SK-N-SH treated with all-trans-retinoic acid at 6 μM for 48 hours (cell line): ENCODE measurements around the gene PBX1.

Experiments used
- ATAC-seq: fragments of 200-7000 bp; cut with Tn5 transposase; 3 replicates; pipeline ENCODE4 v1.9.1; 2020; ENCODE audit warnings: mild to moderate bottlenecking, moderate library complexity
- ARNTL ChIP-seq: fragments of 450-650 bp; formaldehyde crosslinking; IDR thresholded peaks from 2 replicates; pipeline ENCODE4 v1.5.0; 2020; ENCODE audit warnings: low read depth, mild to moderate bottlenecking, moderate library complexity, borderline replicate concordance
- BACH2 ChIP-seq: fragments of 250-450 bp; sonication (Bioruptor Pico); IDR thresholded peaks from 2 replicates; pipeline ENCODE4 v1.9.0; 2021; ENCODE audit warnings: mild to moderate bottlenecking, borderline replicate concordance
- CSDC2 ChIP-seq: fragments of 250-450 bp; sonication (Bioruptor Pico); IDR thresholded peaks from 2 replicates; pipeline ENCODE4 v1.5.0; 2020; ENCODE audit warnings: mild to moderate bottlenecking, moderate library complexity
- ESRRG ChIP-seq: fragments of 250-450 bp; sonication (Bioruptor Pico); IDR thresholded peaks from 2 replicates; pipeline ENCODE4 v1.6.1; 2021; ENCODE audit warnings: mild to moderate bottlenecking
- GLIS3 ChIP-seq: fragments of 250-450 bp; sonication (Bioruptor Pico); IDR thresholded peaks from 2 replicates; pipeline ENCODE4 v1.5.0; 2020; ENCODE audit warnings: mild to moderate bottlenecking, moderate library complexity
- ISL1 ChIP-seq: fragments of 250-450 bp; sonication (Bioruptor Pico); IDR thresholded peaks from 2 replicates; pipeline ENCODE4 v2.1.2; 2022; ENCODE audit warnings: mild to moderate bottlenecking, moderate library complexity
- OSR1 ChIP-seq: fragments of 250-450 bp; sonication (Bioruptor Pico); IDR thresholded peaks from 2 replicates; pipeline ENCODE4 v1.8.0; 2022; ENCODE audit warnings: moderate library complexity, mild to moderate bottlenecking, inconsistent platforms
- PPARA ChIP-seq: fragments of 250-450 bp; sonication (Bioruptor Pico); IDR thresholded peaks from 2 replicates; pipeline ENCODE4 v1.5.0; 2020; ENCODE audit warnings: mild to moderate bottlenecking, borderline replicate concordance
- RARB ChIP-seq: fragments of 250-450 bp; sonication (Bioruptor Pico); IDR thresholded peaks from 2 replicates; pipeline ENCODE4 v1.8.0; 2021; ENCODE audit warnings: mild to moderate bottlenecking, moderate library complexity
- SNAI2 ChIP-seq: fragments of 250-450 bp; sonication (Bioruptor Pico); IDR thresholded peaks from 2 replicates; pipeline ENCODE4 v1.5.0; 2020; ENCODE audit warnings: mild to moderate bottlenecking, moderate library complexity
- TCF4 ChIP-seq: fragments of 250-450 bp; sonication (Bioruptor Pico); IDR thresholded peaks from 2 replicates; pipeline ENCODE4 v1.8.0; 2021; ENCODE audit warnings: mild to moderate bottlenecking, moderate library complexity, borderline replicate concordance
- TOX ChIP-seq: fragments of 250-450 bp; sonication (Bioruptor Pico); IDR thresholded peaks from 2 replicates; pipeline ENCODE4 v1.8.0; 2021; ENCODE audit warnings: mild to moderate bottlenecking, moderate library complexity, borderline replicate concordance
- ZC3H10 ChIP-seq: fragments of 250-450 bp; sonication (Bioruptor Pico); IDR thresholded peaks from 2 replicates; pipeline ENCODE4 v1.5.1; 2021; ENCODE audit warnings: mild to moderate bottlenecking, moderate library complexity
- ZFP3 ChIP-seq: fragments of 250-450 bp; sonication (Bioruptor Pico); IDR thresholded peaks from 2 replicates; pipeline ENCODE4 v1.5.0; 2020; ENCODE audit warnings: mild to moderate bottlenecking, moderate library complexity
- ZFP30 ChIP-seq: fragments of 450-650 bp; formaldehyde crosslinking; IDR thresholded peaks from 2 replicates; pipeline ENCODE4 v1.5.0; 2022; ENCODE audit warnings: mild to moderate bottlenecking, moderate library complexity
- ZNF565 ChIP-seq: fragments of 450-650 bp; formaldehyde crosslinking; conservative IDR thresholded peaks from 2 replicates; pipeline ENCODE4 v1.5.0; 2020; ENCODE audit warnings: low read depth, mild to moderate bottlenecking, moderate library complexity
- ZNF70 ChIP-seq: fragments of 450-650 bp; formaldehyde crosslinking; IDR thresholded peaks from 2 replicates; pipeline ENCODE4 v1.5.0; 2020; ENCODE audit warnings: mild to moderate bottlenecking, moderate library complexity
- ZNF8 ChIP-seq: fragments of 450-650 bp; formaldehyde crosslinking; IDR thresholded peaks from 2 replicates; pipeline ENCODE4 v1.5.0; 2020; ENCODE audit warnings: mild to moderate bottlenecking, moderate library complexity
- TF ChIP-seq, protein P1 (sequence below): fragments of 250-450 bp; sonication (Bioruptor Pico); IDR thresholded peaks from 2 replicates; pipeline ENCODE4 v1.5.0; 2020; ENCODE audit warnings: mild to moderate bottlenecking, moderate library complexity
- TF ChIP-seq, protein P2 (sequence below): fragments of 250-450 bp; sonication (Bioruptor Pico); IDR thresholded peaks from 2 replicates; pipeline ENCODE4 v1.5.1; 2020; ENCODE audit warnings: low read depth, mild to moderate bottlenecking, moderate library complexity
- TF ChIP-seq, protein P3 (sequence below): fragments of 250-450 bp; sonication (Bioruptor Pico); IDR thresholded peaks from 2 replicates; pipeline ENCODE4 v1.8.0; 2020; ENCODE audit warnings: mild to moderate bottlenecking, moderate library complexity, borderline replicate concordance
- TF ChIP-seq, protein P4 (sequence below): fragments of 250-450 bp; sonication (Bioruptor Pico); IDR thresholded peaks from 2 replicates; pipeline ENCODE4 v1.5.1; 2021; ENCODE audit warnings: mild to moderate bottlenecking, moderate library complexity
- TF ChIP-seq, protein P5 (sequence below): fragments of 250-450 bp; sonication (Bioruptor Pico); IDR thresholded peaks from 2 replicates; pipeline ENCODE4 v1.8.0; 2021; ENCODE audit warnings: low read depth, mild to moderate bottlenecking, moderate library complexity, borderline replicate concordance

Gene PBX1

DNA sequence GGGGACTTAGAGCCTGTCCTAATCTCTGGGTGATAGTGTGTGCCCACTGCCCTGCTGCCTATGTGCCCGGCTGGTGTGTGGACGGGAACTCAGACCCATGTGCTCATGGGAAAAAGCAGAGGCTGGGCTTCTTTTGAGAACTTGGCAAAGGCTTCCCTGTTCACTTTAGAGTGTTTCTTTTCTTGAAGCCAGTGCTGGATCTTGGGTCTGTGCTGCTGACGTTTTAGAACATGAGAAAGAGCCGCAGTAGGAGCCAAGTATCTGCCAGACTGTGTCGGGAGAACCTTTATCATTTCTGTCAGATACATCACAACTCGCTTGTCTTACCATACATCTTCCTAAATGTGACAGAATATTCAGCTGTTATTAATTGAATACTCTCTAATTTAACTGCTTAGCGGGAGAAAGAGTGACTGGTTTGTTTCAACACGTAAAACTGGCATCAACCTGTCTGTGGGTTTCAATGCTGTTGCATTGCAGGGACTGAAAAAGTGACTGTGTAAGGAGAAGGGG lies 195.2 kb downstream of the PBX1 start:
- no peak for TF ChIP-seq SNAI2 (CRISPR knock-in tag)
- 0 out of 2 replicates have a peak, but pooled peaks have one; percentile 57 for TF ChIP-seq ZFP3
- TF ChIP-seq TCF4 (CRISPR knock-in tag): no peak
- TF ChIP-seq PPARA (CRISPR knock-in tag): no peak
- TF ChIP-seq, protein P1, sequence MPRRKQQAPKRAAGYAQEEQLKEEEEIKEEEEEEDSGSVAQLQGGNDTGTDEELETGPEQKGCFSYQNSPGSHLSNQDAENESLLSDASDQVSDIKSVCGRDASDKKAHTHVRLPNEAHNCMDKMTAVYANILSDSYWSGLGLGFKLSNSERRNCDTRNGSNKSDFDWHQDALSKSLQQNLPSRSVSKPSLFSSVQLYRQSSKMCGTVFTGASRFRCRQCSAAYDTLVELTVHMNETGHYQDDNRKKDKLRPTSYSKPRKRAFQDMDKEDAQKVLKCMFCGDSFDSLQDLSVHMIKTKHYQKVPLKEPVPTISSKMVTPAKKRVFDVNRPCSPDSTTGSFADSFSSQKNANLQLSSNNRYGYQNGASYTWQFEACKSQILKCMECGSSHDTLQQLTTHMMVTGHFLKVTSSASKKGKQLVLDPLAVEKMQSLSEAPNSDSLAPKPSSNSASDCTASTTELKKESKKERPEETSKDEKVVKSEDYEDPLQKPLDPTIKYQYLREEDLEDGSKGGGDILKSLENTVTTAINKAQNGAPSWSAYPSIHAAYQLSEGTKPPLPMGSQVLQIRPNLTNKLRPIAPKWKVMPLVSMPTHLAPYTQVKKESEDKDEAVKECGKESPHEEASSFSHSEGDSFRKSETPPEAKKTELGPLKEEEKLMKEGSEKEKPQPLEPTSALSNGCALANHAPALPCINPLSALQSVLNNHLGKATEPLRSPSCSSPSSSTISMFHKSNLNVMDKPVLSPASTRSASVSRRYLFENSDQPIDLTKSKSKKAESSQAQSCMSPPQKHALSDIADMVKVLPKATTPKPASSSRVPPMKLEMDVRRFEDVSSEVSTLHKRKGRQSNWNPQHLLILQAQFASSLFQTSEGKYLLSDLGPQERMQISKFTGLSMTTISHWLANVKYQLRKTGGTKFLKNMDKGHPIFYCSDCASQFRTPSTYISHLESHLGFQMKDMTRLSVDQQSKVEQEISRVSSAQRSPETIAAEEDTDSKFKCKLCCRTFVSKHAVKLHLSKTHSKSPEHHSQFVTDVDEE (CRISPR knock-in tag): no peak
- TF ChIP-seq CSDC2 (CRISPR knock-in tag): 0 out of 2 replicates have a peak, but pooled peaks have one; percentile 11
- peak; percentile 98 for TF ChIP-seq TOX (CRISPR knock-in tag)
- TF ChIP-seq, protein P2, sequence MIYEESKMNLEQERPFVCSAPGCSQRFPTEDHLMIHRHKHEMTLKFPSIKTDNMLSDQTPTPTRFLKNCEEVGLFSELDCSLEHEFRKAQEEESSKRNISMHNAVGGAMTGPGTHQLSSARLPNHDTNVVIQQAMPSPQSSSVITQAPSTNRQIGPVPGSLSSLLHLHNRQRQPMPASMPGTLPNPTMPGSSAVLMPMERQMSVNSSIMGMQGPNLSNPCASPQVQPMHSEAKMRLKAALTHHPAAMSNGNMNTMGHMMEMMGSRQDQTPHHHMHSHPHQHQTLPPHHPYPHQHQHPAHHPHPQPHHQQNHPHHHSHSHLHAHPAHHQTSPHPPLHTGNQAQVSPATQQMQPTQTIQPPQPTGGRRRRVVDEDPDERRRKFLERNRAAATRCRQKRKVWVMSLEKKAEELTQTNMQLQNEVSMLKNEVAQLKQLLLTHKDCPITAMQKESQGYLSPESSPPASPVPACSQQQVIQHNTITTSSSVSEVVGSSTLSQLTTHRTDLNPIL (CRISPR knock-in tag): no peak
- TF ChIP-seq, protein P3, sequence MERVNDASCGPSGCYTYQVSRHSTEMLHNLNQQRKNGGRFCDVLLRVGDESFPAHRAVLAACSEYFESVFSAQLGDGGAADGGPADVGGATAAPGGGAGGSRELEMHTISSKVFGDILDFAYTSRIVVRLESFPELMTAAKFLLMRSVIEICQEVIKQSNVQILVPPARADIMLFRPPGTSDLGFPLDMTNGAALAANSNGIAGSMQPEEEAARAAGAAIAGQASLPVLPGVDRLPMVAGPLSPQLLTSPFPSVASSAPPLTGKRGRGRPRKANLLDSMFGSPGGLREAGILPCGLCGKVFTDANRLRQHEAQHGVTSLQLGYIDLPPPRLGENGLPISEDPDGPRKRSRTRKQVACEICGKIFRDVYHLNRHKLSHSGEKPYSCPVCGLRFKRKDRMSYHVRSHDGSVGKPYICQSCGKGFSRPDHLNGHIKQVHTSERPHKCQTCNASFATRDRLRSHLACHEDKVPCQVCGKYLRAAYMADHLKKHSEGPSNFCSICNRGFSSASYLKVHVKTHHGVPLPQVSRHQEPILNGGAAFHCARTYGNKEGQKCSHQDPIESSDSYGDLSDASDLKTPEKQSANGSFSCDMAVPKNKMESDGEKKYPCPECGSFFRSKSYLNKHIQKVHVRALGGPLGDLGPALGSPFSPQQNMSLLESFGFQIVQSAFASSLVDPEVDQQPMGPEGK: peak; percentile 74; the same call in 1 of the 2 replicates
- 0 out of 2 replicates have a peak, but pooled peaks have one; percentile 63 for TF ChIP-seq GLIS3 (CRISPR knock-in tag)
- no peak for TF ChIP-seq ZNF565
- peak; percentile 96 for TF ChIP-seq RARB (CRISPR knock-in tag)
- TF ChIP-seq ZFP30 (CRISPR knock-in tag): no peak
- TF ChIP-seq ZNF70: no peak
- TF ChIP-seq ZNF8: no peak
- TF ChIP-seq, protein P4, sequence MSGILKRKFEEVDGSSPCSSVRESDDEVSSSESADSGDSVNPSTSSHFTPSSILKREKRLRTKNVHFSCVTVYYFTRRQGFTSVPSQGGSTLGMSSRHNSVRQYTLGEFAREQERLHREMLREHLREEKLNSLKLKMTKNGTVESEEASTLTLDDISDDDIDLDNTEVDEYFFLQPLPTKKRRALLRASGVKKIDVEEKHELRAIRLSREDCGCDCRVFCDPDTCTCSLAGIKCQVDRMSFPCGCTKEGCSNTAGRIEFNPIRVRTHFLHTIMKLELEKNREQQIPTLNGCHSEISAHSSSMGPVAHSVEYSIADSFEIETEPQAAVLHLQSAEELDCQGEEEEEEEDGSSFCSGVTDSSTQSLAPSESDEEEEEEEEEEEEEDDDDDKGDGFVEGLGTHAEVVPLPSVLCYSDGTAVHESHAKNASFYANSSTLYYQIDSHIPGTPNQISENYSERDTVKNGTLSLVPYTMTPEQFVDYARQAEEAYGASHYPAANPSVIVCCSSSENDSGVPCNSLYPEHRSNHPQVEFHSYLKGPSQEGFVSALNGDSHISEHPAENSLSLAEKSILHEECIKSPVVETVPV (CRISPR knock-in tag): no peak
- peak; percentile 96 for TF ChIP-seq ZC3H10
- no peak for TF ChIP-seq ARNTL (CRISPR knock-in tag)
- no peak for TF ChIP-seq ESRRG
- TF ChIP-seq OSR1 (CRISPR knock-in tag): no peak
- TF ChIP-seq BACH2: no peak
- TF ChIP-seq ISL1 (CRISPR knock-in tag): peak; percentile 87
- TF ChIP-seq, protein P5, sequence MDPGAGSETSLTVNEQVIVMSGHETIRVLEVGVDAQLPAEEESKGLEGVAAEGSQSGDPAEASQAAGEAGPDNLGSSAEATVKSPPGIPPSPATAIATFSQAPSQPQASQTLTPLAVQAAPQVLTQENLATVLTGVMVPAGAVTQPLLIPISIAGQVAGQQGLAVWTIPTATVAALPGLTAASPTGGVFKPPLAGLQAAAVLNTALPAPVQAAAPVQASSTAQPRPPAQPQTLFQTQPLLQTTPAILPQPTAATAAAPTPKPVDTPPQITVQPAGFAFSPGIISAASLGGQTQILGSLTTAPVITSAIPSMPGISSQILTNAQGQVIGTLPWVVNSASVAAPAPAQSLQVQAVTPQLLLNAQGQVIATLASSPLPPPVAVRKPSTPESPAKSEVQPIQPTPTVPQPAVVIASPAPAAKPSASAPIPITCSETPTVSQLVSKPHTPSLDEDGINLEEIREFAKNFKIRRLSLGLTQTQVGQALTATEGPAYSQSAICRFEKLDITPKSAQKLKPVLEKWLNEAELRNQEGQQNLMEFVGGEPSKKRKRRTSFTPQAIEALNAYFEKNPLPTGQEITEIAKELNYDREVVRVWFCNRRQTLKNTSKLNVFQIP (CRISPR knock-in tag): peak; percentile 96; the same call in 1 of the 2 replicates

DNA sequence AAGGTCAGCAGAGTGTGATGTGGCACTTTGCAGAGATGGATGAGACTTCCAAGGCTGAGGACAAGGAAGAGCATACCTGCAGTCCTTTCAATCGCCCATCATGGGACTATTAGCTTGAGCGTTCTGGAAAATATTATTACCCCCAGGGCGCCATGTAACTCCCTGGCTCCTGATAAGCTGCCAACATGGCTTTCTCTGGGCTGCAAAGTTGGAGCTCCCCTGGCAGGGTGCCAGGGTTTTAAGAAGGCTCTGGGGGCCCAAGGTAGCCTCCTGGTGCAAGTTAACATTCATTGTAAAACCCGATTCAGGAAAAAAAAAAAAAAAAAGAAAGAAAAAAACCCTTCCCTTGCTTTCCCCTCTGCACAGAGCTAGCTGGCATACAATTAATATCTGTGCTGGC lies 196.7 kb downstream of the PBX1 start:
- ATAC-seq: peak; percentile 10
- TF ChIP-seq, protein P2 (CRISPR knock-in tag): no peak
- TF ChIP-seq, protein P3: no peak
- no peak for TF ChIP-seq ZNF70
- TF ChIP-seq, protein P4 (CRISPR knock-in tag): no peak
- no peak for TF ChIP-seq ESRRG
- TF ChIP-seq, protein P1 (CRISPR knock-in tag): no peak
- no peak for TF ChIP-seq SNAI2 (CRISPR knock-in tag)
- TF ChIP-seq ZFP30 (CRISPR knock-in tag): no peak
- TF ChIP-seq ZNF565: no peak

More for the DNA sequence above, 195.2 kb downstream of the PBX1 start:
- ATAC-seq: peak; percentile 86
